Sigmoid colon (tissue), 4 donors: ENCODE measurements around the gene PEX7.

ENCODE experiments used
- CTCF ChIP-seq, 4 experiments: fragments of 450-650 bp in 3 of 4; fragments of 200-600 bp in 1 of 4; IDR thresholded peaks; one replicate each; pipeline ENCODE4 v1.5.1; 2016 to 2019; ENCODE audit warnings: antibody characterized with exemption in 4 of 4, mild to moderate bottlenecking in 3 of 4, moderate library complexity in 2 of 4
- POLR2AphosphoS5 ChIP-seq, 4 donors: sonication (generic); formaldehyde crosslinking; IDR thresholded peaks; one replicate each; pipeline ENCODE4 v1.6.1; 2017; ENCODE audit warnings: antibody characterized with exemption in 4 of 4

GRCh38 chr6:136922685-136923006 lies 100.3 kb downstream of the PEX7 start:
- no peak for TF ChIP-seq CTCF (IDR thresholded peaks at IDR 0.05)
- no peak for TF ChIP-seq POLR2AphosphoS5 (IDR thresholded peaks at IDR 0.05)
